Measurements from ENCODE around the gene TBC1D22A. TPM values are rescaled to one million over a fixed set of nuclear protein-coding genes. Genes with fewer than 3 reads are reported as not detected.

Gene TBC1D22A
- total and polyA plus RNA-seq, 10 of the 15 experiments (the other 5 are each of a cell fraction or from before 2014, with no cell fraction given): 0.63 to 44.7 (median 27.4) TPM

GRCh38 chr22:46762238-46763050, at the start of gene TBC1D22A (continued):
- no peak for TF ChIP-seq ZNF207 (IDR thresholded peaks at IDR 0.05; ENCODE audit: borderline replicate concordance)
- TF ChIP-seq POLR2AphosphoS5 (IDR thresholded peaks at IDR 0.05; ENCODE audit: low read length): peak; percentile 96
- TF ChIP-seq RAD21 (IDR thresholded peaks at IDR 0.05; ENCODE audit: insufficient read depth, low read depth, low read length): no peak
- no peak for TF ChIP-seq ATF3 (IDR thresholded peaks at IDR 0.05; ENCODE audit: borderline replicate concordance, extremely low read depth, low read depth, low read length)
- peak; percentile 11 to 86; a peak in 2 of 3 replicates for TF ChIP-seq EGR1 (IDR thresholded peaks at IDR 0.05; ENCODE audit: borderline replicate concordance in 1 of 2, low read depth in 2 of 2, low read length in 2 of 2)
- peak; percentile 75 for TF ChIP-seq HCFC1 (IDR thresholded peaks at IDR 0.05; ENCODE audit: low read length)
- peak; percentile 96 for TF ChIP-seq MTA2 (IDR thresholded peaks at IDR 0.05; ENCODE audit: low read depth)
- no peak for TF ChIP-seq CHD4 (IDR thresholded peaks at IDR 0.05)
- no peak for TF ChIP-seq HDAC6 (IDR thresholded peaks at IDR 0.05; ENCODE audit: unreplicated experiment)
- peak; percentile 91 for TF ChIP-seq PML (IDR thresholded peaks at IDR 0.05; ENCODE audit: low read length)
- TF ChIP-seq MTA3 (IDR thresholded peaks at IDR 0.05; ENCODE audit: borderline replicate concordance, low read length): no peak
- peak; percentile 81; the same call in 1 of the 2 replicates for TF ChIP-seq POLR2AphosphoS2 (IDR thresholded peaks at IDR 0.05; ENCODE audit: low read depth, low read length)
- TF ChIP-seq EED (IDR thresholded peaks at IDR 0.05; ENCODE audit: low read depth): no peak
- peak; percentile 99 for TF ChIP-seq CREM (IDR thresholded peaks at IDR 0.05; ENCODE audit: low read depth)
- peak; percentile 89 for TF ChIP-seq CBFB (IDR thresholded peaks at IDR 0.05; ENCODE audit: low read depth)
- 0 out of 2 replicates have a peak, but pooled peaks have one; percentile 20 for TF ChIP-seq IRF4 (IDR thresholded peaks at IDR 0.05; ENCODE audit: low read depth, low read length)
- TF ChIP-seq SUPT20H (IDR thresholded peaks at IDR 0.05; ENCODE audit: borderline replicate concordance, control insufficient read depth, low read depth, low read length): no peak
- TF ChIP-seq MEF2B (IDR thresholded peaks at IDR 0.05; ENCODE audit: partially characterized antibody, poor library complexity, severe bottlenecking): no peak
- TF ChIP-seq TCF3 (IDR thresholded peaks at IDR 0.05; ENCODE audit: borderline replicate concordance, insufficient read depth, low read depth, low read length): peak; percentile 65; the same call in 1 of the 2 replicates
- TF ChIP-seq USF2 (IDR thresholded peaks at IDR 0.05; ENCODE audit: borderline replicate concordance, low read depth, low read length): no peak
- no peak; the same call in 1 of the 2 replicates for TF ChIP-seq STAT1 (conservative IDR thresholded peaks at IDR 0.05)
- peak; percentile 76 for TF ChIP-seq RB1 (IDR thresholded peaks at IDR 0.05; ENCODE audit: borderline replicate concordance)
- peak; percentile 73 for TF ChIP-seq NKRF (conservative IDR thresholded peaks at IDR 0.05)
- peak; percentile 55; the same call in 1 of the 2 replicates for TF ChIP-seq HDGF (IDR thresholded peaks at IDR 0.05)
- no peak for TF ChIP-seq ZSCAN29 (IDR thresholded peaks at IDR 0.05)
- no peak for TF ChIP-seq IRF5 (IDR thresholded peaks at IDR 0.05; ENCODE audit: borderline replicate concordance)
- TF ChIP-seq ZNF622 (IDR thresholded peaks at IDR 0.05): no peak
- no peak for TF ChIP-seq FOS (IDR thresholded peaks at IDR 0.05; ENCODE audit: borderline replicate concordance, extremely low read depth, insufficient read length)

All from GM12878 (cell line).